ENCODE measurements around the gene SH3GL3.

The SH3GL3 gene

GRCh38 chr15:83644439-83644838 lies 197.3 kb downstream of the SH3GL3 start:
- no peaks in the 10 kb centered on the region for H3K4me1 ChIP-seq (ENCODE audit: control insufficient read depth, insufficient read depth, low read length)
- no peaks in the 10 kb centered on the region for H3K27me3 ChIP-seq (ENCODE audit: control insufficient read depth, insufficient read depth, low read length)
- no peak overlapping the region for H3K27ac ChIP-seq (ENCODE audit: low read length)
- WGBS (ENCODE audit: insufficient coverage, insufficient read length): no CpG with 5 or more reads among the region's 1 CpG
- H3K36me3 ChIP-seq (ENCODE audit: control insufficient read depth, insufficient read depth, low read length): no peaks in the 10 kb centered on the region
- H3K4me3 ChIP-seq (ENCODE audit: low read length): no peak overlapping the region
- DNase-seq (ENCODE audit: low read depth, low spot score): no peak
- H3K9me3 ChIP-seq (ENCODE audit: control insufficient read depth, insufficient read depth, low read length): no peaks in the 10 kb centered on the region

GRCh38 chr15:83650831-83651230 lies 203.7 kb downstream of the SH3GL3 start:
- no peak for DNase-seq (ENCODE audit: low read depth, low spot score)
- Histone ChIP-seq H3K27me3 (ENCODE audit: control insufficient read depth, insufficient read depth, low read length) (peaks cover 16% of the 10 kb centered on the region), H3K4me1 (ENCODE audit: control insufficient read depth, insufficient read depth, low read length) (peaks cover 1% of the 10 kb centered on the region; the same call in 1 of the 2 replicates), H3K4me3 (ENCODE audit: low read length) (no peak overlapping the region), H3K9me3 (ENCODE audit: control insufficient read depth, insufficient read depth, low read length) (no peaks in the 10 kb centered on the region), H3K27ac (ENCODE audit: low read length) (no peak overlapping the region), H3K36me3 (ENCODE audit: control insufficient read depth, insufficient read depth, low read length) (no peaks in the 10 kb centered on the region)
- WGBS (ENCODE audit: insufficient coverage, insufficient read length): no CpG with 5 or more reads among the region's 2 CpGs

DNA sequence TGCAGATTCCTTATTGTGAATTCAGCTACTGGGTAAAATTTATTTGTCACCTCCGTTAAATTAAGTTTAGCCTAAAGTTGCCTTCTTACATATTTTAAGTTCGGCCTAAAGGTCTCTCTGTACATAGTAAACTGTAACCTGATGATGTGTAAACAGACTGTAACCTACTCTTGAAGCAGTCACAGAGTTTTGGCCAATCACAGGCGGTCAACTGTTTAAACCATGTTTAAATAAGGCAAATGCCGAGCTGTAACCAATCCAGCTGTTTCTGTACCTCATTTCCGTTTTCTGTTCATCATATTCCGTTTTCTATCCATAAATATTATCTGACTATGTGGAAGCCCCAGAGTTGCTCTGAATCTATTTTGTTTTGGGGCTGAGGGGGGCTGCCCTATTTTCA lies 204.4 kb downstream of the SH3GL3 start:
- H3K9me3 ChIP-seq (ENCODE audit: control insufficient read depth, insufficient read depth, low read length): no peaks in the 10 kb centered on the region
- no peak overlapping the region for H3K27ac ChIP-seq (ENCODE audit: low read length)
- DNase-seq (ENCODE audit: low read depth, low spot score): no peak
- H3K27me3 ChIP-seq (ENCODE audit: control insufficient read depth, insufficient read depth, low read length): peaks cover 16% of the 10 kb centered on the region
- WGBS (ENCODE audit: insufficient coverage, insufficient read length): no CpG with 5 or more reads among the region's 6 CpGs
- H3K36me3 ChIP-seq (ENCODE audit: control insufficient read depth, insufficient read depth, low read length): no peaks in the 10 kb centered on the region
- peaks cover 1% of the 10 kb centered on the region; the same call in 1 of the 2 replicates for H3K4me1 ChIP-seq (ENCODE audit: control insufficient read depth, insufficient read depth, low read length)
- H3K4me3 ChIP-seq (ENCODE audit: low read length): no peak overlapping the region

DNA sequence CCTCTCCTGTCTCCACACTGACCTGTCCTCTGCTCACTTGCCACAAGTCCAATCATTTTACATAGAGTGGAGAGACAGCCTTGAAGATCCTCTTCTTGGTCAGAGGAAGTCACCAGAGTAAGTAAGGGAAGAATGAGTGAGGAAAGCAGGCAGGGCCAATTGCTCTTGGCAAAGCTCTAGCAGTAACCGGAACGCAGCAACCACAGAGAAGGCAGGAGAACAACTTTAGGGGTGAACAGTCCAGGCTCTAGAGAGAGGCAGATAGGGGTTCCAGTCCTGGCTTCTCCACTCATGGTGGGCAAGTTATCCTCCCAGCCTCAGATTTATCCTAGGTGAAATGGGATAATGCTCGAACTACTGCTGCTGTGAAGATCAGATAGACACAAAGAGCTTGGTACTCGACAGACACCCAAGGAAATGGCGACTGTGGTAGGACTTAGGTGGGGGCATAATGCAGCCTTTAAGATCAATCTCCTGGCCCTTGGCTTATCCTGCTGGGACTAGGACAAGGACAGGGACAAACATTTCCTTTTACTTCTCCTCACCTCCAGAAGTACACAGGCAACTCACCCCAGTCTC lies 205.6 kb downstream of the SH3GL3 start:
- Histone ChIP-seq H3K27ac (ENCODE audit: low read length) (no peak overlapping the region), H3K27me3 (ENCODE audit: control insufficient read depth, insufficient read depth, low read length) (peaks cover 16% of the 10 kb centered on the region), H3K4me1 (ENCODE audit: control insufficient read depth, insufficient read depth, low read length) (peaks cover 1% of the 10 kb centered on the region; the same call in 1 of the 2 replicates), H3K4me3 (ENCODE audit: low read length) (no peak overlapping the region; the same call in 1 of the 2 replicates), H3K36me3 (ENCODE audit: control insufficient read depth, insufficient read depth, low read length) (no peaks in the 10 kb centered on the region), H3K9me3 (ENCODE audit: control insufficient read depth, insufficient read depth, low read length) (no peaks in the 10 kb centered on the region)
- no CpG with 5 or more reads among the region's 5 CpGs for WGBS (ENCODE audit: insufficient coverage, insufficient read length)
- no peak for DNase-seq (ENCODE audit: low read depth, low spot score)

GRCh38 chr15:83653288-83653638 lies 206.1 kb downstream of the SH3GL3 start:
- H3K4me3 ChIP-seq (ENCODE audit: low read length): peak overlapping the region; percentile 51; the same call in 1 of the 2 replicates
- no CpG with 5 or more reads among the region's 18 CpGs for WGBS (ENCODE audit: insufficient coverage, insufficient read length)
- H3K4me1 ChIP-seq (ENCODE audit: control insufficient read depth, insufficient read depth, low read length): peaks cover 1% of the 10 kb centered on the region; the same call in 1 of the 2 replicates
- no peak overlapping the region for H3K27ac ChIP-seq (ENCODE audit: low read length)
- H3K27me3 ChIP-seq (ENCODE audit: control insufficient read depth, insufficient read depth, low read length): peaks cover 16% of the 10 kb centered on the region
- no peaks in the 10 kb centered on the region for H3K36me3 ChIP-seq (ENCODE audit: control insufficient read depth, insufficient read depth, low read length)
- peak; percentile 2 for DNase-seq (ENCODE audit: low read depth, low spot score)
- no peaks in the 10 kb centered on the region for H3K9me3 ChIP-seq (ENCODE audit: control insufficient read depth, insufficient read depth, low read length)

GRCh38 chr15:83653639-83654378 lies 206.7 kb downstream of the SH3GL3 start, which contains the start of gene ADAMTSL3:
Gene ADAMTSL3, plus strand, starts transcription at chr15:83654123. Its CDS starts 1,639 bp downstream, at chr15:83655762.
- peaks cover 1% of the 10 kb centered on the region; the same call in 1 of the 2 replicates for H3K4me1 ChIP-seq (ENCODE audit: control insufficient read depth, insufficient read depth, low read length)
- H3K27me3 ChIP-seq (ENCODE audit: control insufficient read depth, insufficient read depth, low read length): peaks cover 16% of the 10 kb centered on the region
- peak within 1 kb of the TSS; percentile 51 for H3K4me3 ChIP-seq (ENCODE audit: low read length)
- no peak within 1 kb of the TSS for H3K27ac ChIP-seq (ENCODE audit: low read length)
- H3K9me3 ChIP-seq (ENCODE audit: control insufficient read depth, insufficient read depth, low read length): no peaks in the 10 kb centered on the region
- no peaks in the 10 kb centered on the region for H3K36me3 ChIP-seq (ENCODE audit: control insufficient read depth, insufficient read depth, low read length)
- DNase-seq (ENCODE audit: low read depth, low spot score): peak; percentile 20
- no CpG with 5 or more reads among the region's 105 CpGs for WGBS (ENCODE audit: insufficient coverage, insufficient read length)

DNA sequence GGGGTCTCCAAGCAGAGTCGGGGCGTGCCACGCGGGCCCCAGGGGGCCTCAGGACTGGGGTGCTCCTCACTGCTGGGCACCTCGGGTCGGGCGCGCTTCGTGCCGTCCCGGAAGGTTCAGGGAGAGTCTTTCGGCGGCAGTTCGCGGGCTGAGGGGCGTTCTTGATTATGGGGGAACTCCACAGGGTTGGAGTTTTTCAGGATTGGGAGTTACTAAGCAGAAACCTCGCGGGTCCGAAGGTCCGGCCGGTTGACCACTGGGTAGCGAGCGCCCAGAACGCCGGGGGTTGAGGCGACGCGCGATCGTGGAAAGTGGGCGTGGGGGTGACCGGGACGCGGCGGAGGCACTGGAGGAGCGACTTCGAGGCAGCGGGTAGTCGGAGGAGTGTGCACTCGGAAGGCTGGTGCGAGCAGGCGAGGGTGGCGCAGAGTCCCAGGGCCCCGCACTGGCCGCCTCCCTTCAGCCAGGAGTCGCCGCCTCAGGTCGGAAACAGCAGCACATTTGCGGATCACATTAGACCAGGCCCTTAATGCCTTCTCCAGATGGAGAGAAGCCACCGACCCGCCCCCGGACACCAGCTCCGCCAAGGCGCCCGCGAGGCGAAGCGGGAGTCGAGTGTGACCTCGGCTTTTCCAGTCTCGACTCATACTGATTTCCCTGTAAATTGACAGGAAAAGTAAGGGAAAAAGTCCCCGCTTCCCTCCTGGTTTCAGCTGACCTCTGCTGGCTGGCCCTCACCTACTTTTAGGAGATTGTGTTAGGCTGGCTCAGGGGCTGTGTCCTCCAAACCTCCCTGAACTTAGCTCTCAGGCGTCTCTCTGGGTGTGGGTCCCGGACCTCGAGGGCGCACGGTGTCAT lies 207.5 kb downstream of the SH3GL3 start:
- Histone ChIP-seq H3K9me3 (ENCODE audit: control insufficient read depth, insufficient read depth, low read length) (no peaks in the 10 kb centered on the region), H3K4me1 (ENCODE audit: control insufficient read depth, insufficient read depth, low read length) (peaks cover 1% of the 10 kb centered on the region; the same call in 1 of the 2 replicates), H3K36me3 (ENCODE audit: control insufficient read depth, insufficient read depth, low read length) (no peaks in the 10 kb centered on the region), H3K27ac (ENCODE audit: low read length) (no peak overlapping the region), H3K4me3 (ENCODE audit: low read length) (peak overlapping the region; percentile 51), H3K27me3 (ENCODE audit: control insufficient read depth, insufficient read depth, low read length) (peaks cover 16% of the 10 kb centered on the region)
- WGBS (ENCODE audit: insufficient coverage, insufficient read length): no CpG with 5 or more reads among the region's 67 CpGs
- DNase-seq (ENCODE audit: low read depth, low spot score): peak; percentile 13

GRCh38 chr15:83655237-83655616 lies 208.1 kb downstream of the SH3GL3 start:
- peaks cover 16% of the 10 kb centered on the region for H3K27me3 ChIP-seq (ENCODE audit: control insufficient read depth, insufficient read depth, low read length)
- no peak for DNase-seq (ENCODE audit: low read depth, low spot score)
- H3K4me3 ChIP-seq (ENCODE audit: low read length): no peak overlapping the region
- H3K9me3 ChIP-seq (ENCODE audit: control insufficient read depth, insufficient read depth, low read length): no peaks in the 10 kb centered on the region
- no CpG with 5 or more reads among the region's 8 CpGs for WGBS (ENCODE audit: insufficient coverage, insufficient read length)
- H3K4me1 ChIP-seq (ENCODE audit: control insufficient read depth, insufficient read depth, low read length): peaks cover 1% of the 10 kb centered on the region; the same call in 1 of the 2 replicates
- H3K27ac ChIP-seq (ENCODE audit: low read length): no peak overlapping the region
- no peaks in the 10 kb centered on the region for H3K36me3 ChIP-seq (ENCODE audit: control insufficient read depth, insufficient read depth, low read length)

DNA sequence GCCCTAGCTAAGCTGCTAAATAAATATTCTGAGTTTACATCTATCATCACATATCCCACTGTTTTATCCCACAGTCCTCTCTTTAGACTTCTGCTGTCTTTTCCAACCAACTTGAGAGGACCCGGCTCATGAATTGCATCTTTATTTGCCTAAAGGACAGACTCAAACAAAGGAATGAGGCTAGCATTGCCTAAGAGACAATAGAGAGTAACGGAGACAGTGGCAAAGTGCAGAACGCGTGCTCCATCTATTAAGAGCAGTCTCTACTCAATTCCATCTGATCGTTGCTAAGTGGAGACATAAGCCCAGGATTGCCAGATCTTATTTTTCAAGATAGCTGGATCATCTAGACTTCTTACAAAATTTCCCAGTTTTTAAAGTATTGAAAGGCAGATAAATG lies 209.1 kb downstream of the SH3GL3 start:
- no peak overlapping the region for H3K27ac ChIP-seq (ENCODE audit: low read length)
- no CpG with 5 or more reads among the region's 5 CpGs for WGBS (ENCODE audit: insufficient coverage, insufficient read length)
- no peaks in the 10 kb centered on the region for H3K36me3 ChIP-seq (ENCODE audit: control insufficient read depth, insufficient read depth, low read length)
- H3K9me3 ChIP-seq (ENCODE audit: control insufficient read depth, insufficient read depth, low read length): no peaks in the 10 kb centered on the region
- H3K4me3 ChIP-seq (ENCODE audit: low read length): no peak overlapping the region
- H3K27me3 ChIP-seq (ENCODE audit: control insufficient read depth, insufficient read depth, low read length): peaks cover 16% of the 10 kb centered on the region
- H3K4me1 ChIP-seq (ENCODE audit: control insufficient read depth, insufficient read depth, low read length): peaks cover 1% of the 10 kb centered on the region; the same call in 1 of the 2 replicates
- no peak for DNase-seq (ENCODE audit: low read depth, low spot score)

- Histone ChIP-seq H3K27me3 (ENCODE audit: control insufficient read depth, insufficient read depth, low read length) (peaks cover 16% of the 10 kb centered on the region), H3K4me1 (ENCODE audit: control insufficient read depth, insufficient read depth, low read length) (peaks cover 1% of the 10 kb centered on the region; the same call in 1 of the 2 replicates), H3K4me3 (ENCODE audit: low read length) (no peak overlapping the region), H3K27ac (ENCODE audit: low read length) (no peak overlapping the region), H3K36me3 (ENCODE audit: control insufficient read depth, insufficient read depth, low read length) (no peaks in the 10 kb centered on the region), H3K9me3 (ENCODE audit: control insufficient read depth, insufficient read depth, low read length) (no peaks in the 10 kb centered on the region)
- no CpG with 5 or more reads among the region's 10 CpGs for whole genome bisulfite sequencing (ENCODE audit: insufficient coverage, insufficient read length)
- DNase-seq (ENCODE audit: low read depth, low spot score): no peak
These were observed 209.9 kb downstream of the SH3GL3 start for GRCh38 chr15:83656943-83657528.

Data from iPS DF 6.9 (cell line).